Spleen (tissue), 7 donors: ENCODE results near the gene HIPK3.

ENCODE experiments used
- POLR2A ChIP-seq, 3 donors: fragments of 450-650 bp; IDR thresholded peaks; one replicate each; pipeline ENCODE4 v1.5.1; 2017; ENCODE audit warnings: antibody characterized with exemption in 3 of 3, mild to moderate bottlenecking in 1 of 3
- POLR2AphosphoS5 ChIP-seq, 3 donors: sonication (generic); formaldehyde crosslinking; IDR thresholded peaks; one replicate each; pipeline ENCODE4 v1.5.1; 2017; ENCODE audit warnings: antibody characterized with exemption in 3 of 3
- TF ChIP-seq, protein P1 (sequence below), 11 experiments: fragments of 200-600 bp in 7 of 11; fragments of 450-650 bp in 4 of 11; sonication (generic) in 4 of 11; IDR thresholded peaks in 8 of 11; conservative IDR thresholded peaks in 3 of 11; 1 replicate in 7 of 11; 2 replicates in 4 of 11; pipeline versions ENCODE4 v1.4.0 to v1.8.0; 2016 to 2021; ENCODE audit warnings: antibody characterized with exemption in 11 of 11, inconsistent platforms in 4 of 11, mild to moderate bottlenecking in 1 of 11
- donor health status: DM: no; HTN: no; CAD: no; lungs with moderate emphysema.
- donor health status: DM: no; HTN: no; CAD: no.
- donor health status: DM: no; HTN: no; CAD: no.

DNA sequence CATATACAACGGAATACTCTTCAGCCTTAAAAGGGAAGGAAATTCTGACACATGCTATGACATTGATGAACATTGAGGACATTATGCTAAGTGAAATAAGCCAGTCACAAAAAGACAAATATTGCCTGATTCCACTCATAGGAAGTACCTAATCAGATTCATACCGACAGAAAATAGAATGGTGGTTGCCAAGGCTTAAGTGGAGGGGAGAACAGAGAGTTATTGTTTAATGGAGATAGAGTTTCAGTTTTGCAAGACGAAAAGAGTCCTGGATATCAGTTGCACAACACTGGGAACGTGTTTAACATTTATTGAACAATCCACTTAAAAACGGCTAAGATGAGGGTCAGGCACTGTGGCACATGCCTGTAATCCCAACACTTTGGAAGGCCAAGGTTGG, 45.6 kb upstream of the HIPK3 start:
- TF ChIP-seq POLR2A (IDR thresholded peaks at IDR 0.05) (no peak), POLR2AphosphoS5 (IDR thresholded peaks at IDR 0.05) (no peak)
- TF ChIP-seq, protein P1, sequence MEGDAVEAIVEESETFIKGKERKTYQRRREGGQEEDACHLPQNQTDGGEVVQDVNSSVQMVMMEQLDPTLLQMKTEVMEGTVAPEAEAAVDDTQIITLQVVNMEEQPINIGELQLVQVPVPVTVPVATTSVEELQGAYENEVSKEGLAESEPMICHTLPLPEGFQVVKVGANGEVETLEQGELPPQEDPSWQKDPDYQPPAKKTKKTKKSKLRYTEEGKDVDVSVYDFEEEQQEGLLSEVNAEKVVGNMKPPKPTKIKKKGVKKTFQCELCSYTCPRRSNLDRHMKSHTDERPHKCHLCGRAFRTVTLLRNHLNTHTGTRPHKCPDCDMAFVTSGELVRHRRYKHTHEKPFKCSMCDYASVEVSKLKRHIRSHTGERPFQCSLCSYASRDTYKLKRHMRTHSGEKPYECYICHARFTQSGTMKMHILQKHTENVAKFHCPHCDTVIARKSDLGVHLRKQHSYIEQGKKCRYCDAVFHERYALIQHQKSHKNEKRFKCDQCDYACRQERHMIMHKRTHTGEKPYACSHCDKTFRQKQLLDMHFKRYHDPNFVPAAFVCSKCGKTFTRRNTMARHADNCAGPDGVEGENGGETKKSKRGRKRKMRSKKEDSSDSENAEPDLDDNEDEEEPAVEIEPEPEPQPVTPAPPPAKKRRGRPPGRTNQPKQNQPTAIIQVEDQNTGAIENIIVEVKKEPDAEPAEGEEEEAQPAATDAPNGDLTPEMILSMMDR (IDR thresholded peaks at IDR 0.05 in 8 of 11, conservative IDR thresholded peaks at IDR 0.05 in 3 of 11) = no peak
